IMR-90 (cell line): ENCODE results near the gene PTGR1.

Experiments
- CTCF ChIP-seq: conservative IDR thresholded peaks from 2 replicates; pipeline ENCODE4 v1.5.1; 2012; ENCODE audit warnings: mild to moderate bottlenecking, low read depth, low read length, improper control_type of control experiment
- ELK1 ChIP-seq: fragments of 150-350 bp; IDR thresholded peaks from 2 replicates; pipeline ENCODE4 v1.6.1; 2016; ENCODE audit warnings: low read depth, mild to moderate bottlenecking, low read length, moderate library complexity, borderline replicate concordance
- MAZ ChIP-seq: IDR thresholded peaks from 2 replicates; pipeline ENCODE4 v1.6.1; 2012; ENCODE audit warnings: low read depth, mild to moderate bottlenecking, low read length, improper control_type of control experiment, moderate library complexity, borderline replicate concordance
- POLR2A ChIP-seq: IDR thresholded peaks from 2 replicates; pipeline ENCODE4 v1.6.1; 2012; ENCODE audit warnings: mild to moderate bottlenecking, low read depth, low read length
- RCOR1 ChIP-seq: IDR thresholded peaks from 2 replicates; pipeline ENCODE4 v1.6.1; 2012; ENCODE audit warnings: mild to moderate bottlenecking, low read length, improper control_type of control experiment; ENCODE audit not compliant: insufficient replicate concordance
- SMC3 ChIP-seq: fragments of 150-350 bp; IDR thresholded peaks from 2 replicates; pipeline ENCODE4 v1.6.1; 2016; ENCODE audit warnings: low read depth, mild to moderate bottlenecking, antibody characterized with exemption, low read length, moderate library complexity

- no peak for TF ChIP-seq CTCF
- TF ChIP-seq MAZ = no peak
- no peak for TF ChIP-seq POLR2A
- TF ChIP-seq SMC3 = no peak
- TF ChIP-seq ELK1 = no peak
- TF ChIP-seq RCOR1 = no peak
Measured at GRCh38 chr9:111610149-111610548, 10.7 kb upstream of the PTGR1 start.
